HG03280 (cell line): ENCODE results near the gene DOCK2.
"Not testable (repeated sequence)": the region's sequence is repeated elsewhere in the genome, so short reads cannot be mapped to it uniquely, and the experiment has no call there.

ENCODE experiments used
- ATAC-seq: cut with Tn5 transposase; IDR thresholded peaks from one replicate; pipeline ENCODE4 v1.9.1; 2021; ENCODE audit warnings: mild to moderate bottlenecking, moderate library complexity; ENCODE audit not compliant: unreplicated experiment

Gene DOCK2

GRCh38 chr5:169636477-169637084 is 494 bp upstream of the DOCK2 start:
- no peak for ATAC-seq

- ATAC-seq, result peak; percentile 62
Observed at GRCh38 chr5:169637549-169638121, 560 bp downstream of the DOCK2 start.

- no peak for ATAC-seq
Observed at GRCh38 chr5:169641253-169641652, 4.2 kb downstream of the DOCK2 start.

- peak; percentile 42 for ATAC-seq
Observed at GRCh38 chr5:169646856-169647255, 9.8 kb downstream of the DOCK2 start.

GRCh38 chr5:169647566-169647965 is 10.5 kb downstream of the DOCK2 start:
- ATAC-seq, result peak; percentile 41

- no peak for ATAC-seq
Observed at GRCh38 chr5:169648725-169649310, 11.7 kb downstream of the DOCK2 start.

- ATAC-seq, result no peak
Observed at GRCh38 chr5:169649486-169649885, 12.4 kb downstream of the DOCK2 start.

- peak; percentile 35 for ATAC-seq
Observed at GRCh38 chr5:169650701-169651331, 13.7 kb downstream of the DOCK2 start.

- no peak for ATAC-seq
Observed at GRCh38 chr5:169651526-169651925, 14.5 kb downstream of the DOCK2 start.

GRCh38 chr5:169652057-169652456 is 15.0 kb downstream of the DOCK2 start:
- no peak for ATAC-seq

GRCh38 chr5:169653091-169653490 is 16.0 kb downstream of the DOCK2 start:
- ATAC-seq, result no peak

- no peak for ATAC-seq
Observed at GRCh38 chr5:169655353-169655752, 18.3 kb downstream of the DOCK2 start.

- ATAC-seq, result peak; percentile 54
Observed at GRCh38 chr5:169656125-169656901, 19.2 kb downstream of the DOCK2 start.

- ATAC-seq, result no peak
Observed at GRCh38 chr5:169657127-169657526, 20.1 kb downstream of the DOCK2 start.

GRCh38 chr5:169662451-169662850 is 25.4 kb downstream of the DOCK2 start:
- ATAC-seq, result not testable (repeated sequence)

GRCh38 chr5:169663537-169663936 is 26.5 kb downstream of the DOCK2 start:
- no peak for ATAC-seq

GRCh38 chr5:169666365-169666764 is 29.3 kb downstream of the DOCK2 start:
- ATAC-seq, result no peak

- ATAC-seq, result no peak
Observed at GRCh38 chr5:169667896-169668674, 31.0 kb downstream of the DOCK2 start.

GRCh38 chr5:169668732-169669131 is 31.7 kb downstream of the DOCK2 start:
- no peak for ATAC-seq

- peak; percentile 97 for ATAC-seq
Observed at GRCh38 chr5:169670769-169671525, 33.9 kb downstream of the DOCK2 start.
